Esophagus muscularis mucosa (tissue), 4 donors: ENCODE results near the gene OR2H1. TPM values are rescaled to one million over a fixed set of nuclear protein-coding genes. Genes with fewer than 3 reads are reported as not detected.

Source experiments
- DNase-seq: peaks from one replicate; pipeline ENCODE4 v3.0.0-alpha.2; 2017; ENCODE audit errors: extremely low spot score
- H3K27ac ChIP-seq, 4 donors: fragments of 200-600 bp; sonication (generic); replicated peaks in 1 of 4; 1 replicate in 3 of 4; 2 replicates in 1 of 4; pipeline ENCODE4 v1.5.1; 2016 to 2019; ENCODE audit warnings: mild to moderate bottlenecking in 1 of 4
- H3K27me3 ChIP-seq, 4 donors: fragments of 200-600 bp; sonication (generic); one replicate each; pipeline versions ENCODE4 v1.5.1 to v1.6.0; 2016 to 2019
- H3K36me3 ChIP-seq, 4 donors: fragments of 200-600 bp; sonication (generic); one replicate each; pipeline ENCODE4 v1.5.1; 2016 to 2019
- H3K4me1 ChIP-seq, 4 donors: fragments of 200-600 bp; sonication (generic); one replicate each; pipeline ENCODE4 v1.5.1; 2016 to 2019
- H3K4me3 ChIP-seq, 4 donors: fragments of 200-600 bp; sonication (generic); 1 replicate in 2 of 4; 2 replicates in 2 of 4; pipeline ENCODE4 v1.5.1; 2016 to 2019; ENCODE audit warnings: mild to moderate bottlenecking in 4 of 4, moderate library complexity in 1 of 4
- H3K9me3 ChIP-seq, 4 donors: fragments of 200-600 bp; sonication (generic); 1 replicate in 3 of 4; 2 replicates in 1 of 4; pipeline ENCODE4 v1.5.1; 2016 to 2019
- EP300 ChIP-seq: sonication (generic); formaldehyde crosslinking; IDR thresholded peaks from one replicate; pipeline ENCODE4 v1.6.1; 2017; ENCODE audit warnings: antibody characterized with exemption
- POLR2A ChIP-seq: fragments of 450-650 bp; IDR thresholded peaks from one replicate; pipeline ENCODE4 v1.6.1; 2017; ENCODE audit warnings: antibody characterized with exemption, moderate library complexity, mild to moderate bottlenecking, low read depth
- POLR2AphosphoS5 ChIP-seq, 2 donors: sonication (generic); formaldehyde crosslinking; IDR thresholded peaks; one replicate each; pipeline ENCODE4 v1.6.1; 2017; ENCODE audit warnings: antibody characterized with exemption in 2 of 2
- WGBS: methylation state at CpG from one replicate; pipeline ENCODE4 v1.1.5; 2018; 5-methylcytosine and 5-hydroxymethylcytosine counted together
- intact Hi-C: fragments of 100-400 bp; cut with DNase I; formaldehyde crosslinking; loops from one replicate; pipeline ENCODE4 v1.15.1; 2023
- total RNA-seq, 4 donors: library from RNA; depleted of rRNA; stranded (reverse); fragments of >200 nt; gene quantifications; one replicate each; pipeline versions ENCODE4 v1.1.0 to v1.2.1, GENCODE V29; 2016
- TF ChIP-seq, protein P1 (sequence below), 3 experiments: fragments of 200-600 bp in 2 of 3; fragments of 450-650 bp in 1 of 3; sonication (generic) in 2 of 3; IDR thresholded peaks; one replicate each; pipeline ENCODE4 v1.5.1; 2017 to 2019; ENCODE audit warnings: antibody characterized with exemption in 3 of 3, mild to moderate bottlenecking in 2 of 3, moderate library complexity in 1 of 3

The OR2H1 gene
- total RNA-seq, 4 donors from 2014 or later = not detected

DNA sequence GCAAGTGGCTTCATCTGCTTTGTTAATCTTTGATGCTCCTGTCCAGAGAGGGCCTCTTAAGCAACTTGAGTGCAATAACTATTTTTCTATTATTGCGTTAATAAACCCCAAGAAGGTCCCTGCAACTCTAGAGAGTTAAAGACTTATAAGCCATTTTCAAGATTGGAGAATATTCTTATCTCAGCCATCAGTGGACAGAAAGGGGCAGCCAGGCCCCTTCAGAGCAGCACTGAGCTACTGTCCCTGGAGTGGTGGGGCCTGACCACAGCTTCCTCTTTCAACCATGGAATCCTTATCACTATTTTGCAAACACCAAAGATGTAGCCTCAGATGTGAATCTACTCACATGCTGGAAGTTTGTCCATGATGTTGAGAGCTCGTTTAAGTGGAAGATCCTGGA is 33.6 kb downstream of the OR2H1 start:
- TF ChIP-seq EP300 = no peak
- no peak for TF ChIP-seq POLR2AphosphoS5 (IDR thresholded peaks at IDR 0.05)
- TF ChIP-seq, protein P1, sequence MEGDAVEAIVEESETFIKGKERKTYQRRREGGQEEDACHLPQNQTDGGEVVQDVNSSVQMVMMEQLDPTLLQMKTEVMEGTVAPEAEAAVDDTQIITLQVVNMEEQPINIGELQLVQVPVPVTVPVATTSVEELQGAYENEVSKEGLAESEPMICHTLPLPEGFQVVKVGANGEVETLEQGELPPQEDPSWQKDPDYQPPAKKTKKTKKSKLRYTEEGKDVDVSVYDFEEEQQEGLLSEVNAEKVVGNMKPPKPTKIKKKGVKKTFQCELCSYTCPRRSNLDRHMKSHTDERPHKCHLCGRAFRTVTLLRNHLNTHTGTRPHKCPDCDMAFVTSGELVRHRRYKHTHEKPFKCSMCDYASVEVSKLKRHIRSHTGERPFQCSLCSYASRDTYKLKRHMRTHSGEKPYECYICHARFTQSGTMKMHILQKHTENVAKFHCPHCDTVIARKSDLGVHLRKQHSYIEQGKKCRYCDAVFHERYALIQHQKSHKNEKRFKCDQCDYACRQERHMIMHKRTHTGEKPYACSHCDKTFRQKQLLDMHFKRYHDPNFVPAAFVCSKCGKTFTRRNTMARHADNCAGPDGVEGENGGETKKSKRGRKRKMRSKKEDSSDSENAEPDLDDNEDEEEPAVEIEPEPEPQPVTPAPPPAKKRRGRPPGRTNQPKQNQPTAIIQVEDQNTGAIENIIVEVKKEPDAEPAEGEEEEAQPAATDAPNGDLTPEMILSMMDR (IDR thresholded peaks at IDR 0.05) = no peak
- no peak for TF ChIP-seq POLR2A
- Histone ChIP-seq H3K36me3 (no peaks in the 10 kb centered on the region), H3K27ac (no peak overlapping the region), H3K4me1 (no peaks in the 10 kb centered on the region), H3K27me3 (no peaks in the 10 kb centered on the region), H3K4me3 (no peak overlapping the region), H3K9me3 (no peaks in the 10 kb centered on the region)
- WGBS = 60% methylated on average over 2 of the region's 2 CpGs
- peak; percentile 64 for DNase-seq
- intact Hi-C loops = no loop called here

DNA sequence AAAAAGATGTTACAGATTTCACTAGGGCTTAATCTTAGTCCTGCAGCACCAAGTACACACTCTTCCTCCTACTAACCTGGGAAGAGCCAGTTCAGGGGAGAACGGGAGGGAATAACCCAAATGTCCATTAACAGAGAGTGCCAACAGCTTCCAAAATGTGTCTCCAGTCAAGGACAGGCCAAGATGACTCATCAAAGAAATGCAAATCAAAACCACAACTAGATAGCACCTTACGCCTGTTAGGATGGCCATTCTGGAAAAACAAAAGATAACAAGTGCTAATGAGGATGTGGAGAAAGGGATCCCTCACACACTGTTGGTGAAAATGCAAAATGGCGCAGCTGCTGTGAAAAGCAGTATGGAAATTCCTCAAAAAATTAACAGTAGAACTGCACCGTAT is 34.6 kb downstream of the OR2H1 start:
- H3K36me3 ChIP-seq = no peaks in the 10 kb centered on the region
- TF ChIP-seq, protein P1 (IDR thresholded peaks at IDR 0.05) = no peak
- no peak for TF ChIP-seq EP300
- peak; percentile 55 for DNase-seq
- WGBS = 80% methylated on average over 4 of the region's 4 CpGs
- no peaks in the 10 kb centered on the region for H3K27me3 ChIP-seq
- intact Hi-C loops = no loop called here
- H3K27ac ChIP-seq = no peak overlapping the region
- no peaks in the 10 kb centered on the region for H3K4me1 ChIP-seq
- H3K9me3 ChIP-seq = no peaks in the 10 kb centered on the region
- no peak overlapping the region for H3K4me3 ChIP-seq

DNA sequence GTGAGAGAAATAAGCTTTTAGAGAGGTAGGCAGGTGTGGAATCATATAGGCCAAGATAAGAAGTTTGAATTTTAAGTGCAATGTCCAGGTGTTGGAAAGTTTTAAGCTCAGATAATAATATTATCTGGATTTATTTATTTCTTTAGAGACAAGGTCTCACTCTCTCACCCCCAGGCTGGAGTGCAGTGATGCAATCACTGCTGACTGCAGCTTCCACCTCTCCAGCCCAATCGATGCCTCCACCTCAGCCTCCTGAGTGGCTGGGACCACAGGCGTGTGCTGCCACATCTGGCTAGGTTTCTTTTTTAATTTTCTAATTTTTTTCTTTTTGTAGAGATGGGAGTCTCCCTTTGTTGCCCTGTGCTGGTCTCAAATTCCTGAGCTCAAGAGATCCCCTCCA is 36.3 kb downstream of the OR2H1 start:
- 74% methylated on average over 2 of the region's 2 CpGs for WGBS
- Histone ChIP-seq H3K4me1 (no peaks in the 10 kb centered on the region), H3K27ac (no peak overlapping the region), H3K27me3 (no peaks in the 10 kb centered on the region), H3K9me3 (no peaks in the 10 kb centered on the region), H3K4me3 (no peak overlapping the region), H3K36me3 (no peaks in the 10 kb centered on the region)
- TF ChIP-seq EP300 = no peak
- TF ChIP-seq, protein P1 (IDR thresholded peaks at IDR 0.05) = no peak
- no peak for TF ChIP-seq POLR2AphosphoS5 (IDR thresholded peaks at IDR 0.05)
- TF ChIP-seq POLR2A = no peak
- intact Hi-C loops = no loop called here
- DNase-seq = no peak

DNA sequence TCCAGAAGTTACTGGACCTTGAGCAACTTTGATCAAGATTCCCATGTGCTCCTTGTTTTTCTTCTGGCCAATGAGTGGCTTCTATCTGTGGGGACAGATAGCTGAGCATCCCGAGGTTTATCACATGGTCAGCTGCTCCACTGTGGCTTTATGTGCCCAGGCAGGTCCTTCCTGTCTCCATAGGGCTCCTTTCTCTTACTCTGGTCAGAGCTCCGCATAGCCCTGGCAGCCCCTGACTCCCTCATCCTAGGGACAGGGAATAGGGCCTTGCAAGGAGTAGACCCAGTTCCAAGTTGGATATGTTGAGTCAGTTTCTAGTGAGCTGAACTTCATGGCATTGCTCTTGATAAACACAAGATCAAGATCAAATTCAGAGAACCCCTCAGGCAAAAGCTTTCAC is 37.2 kb downstream of the OR2H1 start:
- no peaks in the 10 kb centered on the region for H3K4me1 ChIP-seq
- no CpG with 5 or more reads among the region's 2 CpGs for WGBS

DNA sequence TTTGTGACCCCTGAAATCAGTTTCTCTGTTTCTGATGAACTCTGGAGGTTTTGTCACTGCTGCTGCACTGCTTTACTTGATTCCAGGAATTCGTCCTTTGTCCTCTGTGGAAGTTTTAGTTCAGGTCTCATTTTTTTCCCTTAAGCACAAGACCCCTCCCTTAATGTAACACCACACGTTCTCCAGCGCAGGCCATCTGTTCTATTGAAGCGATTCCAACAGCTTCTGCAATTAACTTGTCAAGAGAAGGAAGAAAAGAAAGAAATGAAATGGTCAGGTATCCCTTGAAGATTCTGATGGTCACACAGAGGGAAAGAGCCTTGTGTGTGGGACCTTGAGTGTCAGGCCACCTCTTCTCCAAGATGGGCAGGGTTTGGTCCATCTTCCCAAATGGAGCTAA is 38.6 kb downstream of the OR2H1 start:
- no peaks in the 10 kb centered on the region for H3K36me3 ChIP-seq
- H3K4me1 ChIP-seq = no peaks in the 10 kb centered on the region
- no peaks in the 10 kb centered on the region for H3K9me3 ChIP-seq
- no peak for DNase-seq
- no peak overlapping the region for H3K4me3 ChIP-seq
- intact Hi-C loops = no loop called here
- 66% methylated on average over 4 of the region's 4 CpGs for WGBS
- no peak for TF ChIP-seq EP300
- no peak for TF ChIP-seq POLR2A
- no peak for TF ChIP-seq POLR2AphosphoS5 (IDR thresholded peaks at IDR 0.05)
- TF ChIP-seq, protein P1 (IDR thresholded peaks at IDR 0.05) = no peak
- H3K27ac ChIP-seq = no peak overlapping the region
- peaks cover 0 to 9% (median 0%) of the 10 kb centered on the region in 4 donors for H3K27me3 ChIP-seq

More for the DNA sequence above, 37.2 kb downstream of the OR2H1 start:
- H3K27ac ChIP-seq = no peak overlapping the region
- no peak overlapping the region for H3K4me3 ChIP-seq
- intact Hi-C loops = no loop called here
- no peak for TF ChIP-seq POLR2A
- no peaks in the 10 kb centered on the region for H3K36me3 ChIP-seq
- no peaks in the 10 kb centered on the region for H3K9me3 ChIP-seq
- peak; percentile 85 for DNase-seq
- H3K27me3 ChIP-seq = no peaks in the 10 kb centered on the region
